GM20431 (cell line): ENCODE data around the gene CMSS1.

Experiments used
- in situ Hi-C: fragments of 300-500 bp; cut with MseI, MboI; formaldehyde crosslinking; loops from one replicate; pipeline ENCODE4 v1.15.0; 2020; ENCODE audit warnings: low sequenced_read_pairs; ENCODE audit not compliant: unreplicated experiment

CMSS1 gene

DNA sequence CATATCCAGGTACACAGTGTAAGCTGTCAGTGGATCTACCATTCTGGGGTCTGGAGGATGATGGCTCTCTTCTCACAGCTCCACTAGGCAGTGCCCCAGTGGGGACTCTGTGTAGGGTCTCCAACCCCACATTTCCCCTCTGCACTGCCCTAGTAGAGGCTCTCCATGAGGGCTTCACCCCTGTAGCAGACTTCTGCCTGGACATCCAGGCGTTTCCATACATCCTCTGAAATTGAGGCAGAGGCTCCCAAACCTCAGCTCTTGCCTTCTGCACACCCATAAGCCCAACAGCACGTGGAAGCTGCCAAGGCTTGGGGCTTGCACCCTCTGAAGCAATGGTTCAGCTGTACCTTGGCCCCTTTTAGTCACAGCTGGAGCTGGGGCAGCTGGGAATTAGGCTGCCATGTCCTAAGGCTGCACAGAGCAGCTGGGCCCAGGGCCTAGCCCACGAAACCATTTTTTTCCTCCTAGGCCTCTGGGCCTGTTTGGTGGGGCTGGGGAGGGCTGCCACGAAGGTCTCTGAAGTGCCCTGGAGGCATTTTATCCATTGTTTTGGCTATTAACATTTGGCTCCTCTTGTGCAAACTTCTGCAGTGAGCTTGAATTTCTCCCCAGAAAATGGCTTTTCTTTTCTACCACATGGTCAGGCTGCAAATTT, 362.2 kb downstream of the CMSS1 start:
- in situ Hi-C loops, result no loop called here

DNA sequence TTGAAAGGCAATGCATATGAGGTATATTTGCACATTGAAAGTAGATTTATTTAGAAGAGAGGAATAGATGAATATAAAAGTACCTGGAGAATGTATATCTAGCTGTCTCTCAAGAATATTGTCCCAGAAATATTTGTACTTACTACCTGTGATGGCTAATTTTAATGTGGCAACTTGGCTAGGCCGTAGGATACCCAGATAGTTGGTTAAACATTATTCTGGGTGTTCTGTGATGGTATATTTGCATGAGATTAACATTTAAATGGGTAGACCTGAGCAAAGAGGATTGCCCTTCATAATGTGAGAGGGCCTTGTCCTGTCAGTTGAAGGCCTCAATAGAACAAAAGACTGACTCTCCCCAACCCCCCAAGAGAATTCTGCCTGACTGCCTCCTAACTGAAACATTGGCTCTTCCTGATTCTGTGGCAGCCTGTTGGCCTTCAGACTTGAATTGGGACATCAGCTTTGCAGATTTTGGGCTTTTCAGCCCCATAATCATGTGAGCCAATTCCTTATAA, 366.0 kb downstream of the CMSS1 start:
- in situ Hi-C loops, result no loop called here

DNA sequence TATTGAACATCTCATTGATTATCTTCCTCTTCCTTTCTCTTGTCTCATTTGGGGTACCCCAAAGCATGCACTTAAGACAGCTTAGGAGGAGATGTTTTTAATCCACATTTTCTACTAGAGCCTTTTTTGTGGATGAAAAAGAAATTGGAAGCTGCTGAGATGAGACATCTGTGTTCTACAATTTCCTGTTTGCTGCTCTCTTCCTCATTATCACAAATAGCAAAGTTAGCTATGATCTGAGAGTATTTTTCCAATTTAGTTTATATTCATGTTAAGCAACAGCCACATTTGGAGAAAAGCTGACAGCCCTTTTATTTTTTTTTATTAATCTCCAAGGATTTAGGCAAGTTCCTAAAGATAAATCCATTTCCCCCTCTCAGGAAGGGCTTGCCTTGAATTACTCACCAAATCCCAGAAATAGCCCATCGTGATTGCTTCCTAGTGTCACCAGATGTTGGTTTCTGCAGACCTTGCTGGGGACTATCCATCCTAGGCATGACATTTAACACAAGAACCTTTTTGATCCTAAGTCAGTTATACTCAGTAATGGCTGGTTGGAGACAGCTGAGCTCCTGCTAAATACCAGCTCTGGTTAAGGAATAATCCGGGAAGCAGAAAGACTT, 367.4 kb downstream of the CMSS1 start:
- in situ Hi-C loops, result no loop called here

DNA sequence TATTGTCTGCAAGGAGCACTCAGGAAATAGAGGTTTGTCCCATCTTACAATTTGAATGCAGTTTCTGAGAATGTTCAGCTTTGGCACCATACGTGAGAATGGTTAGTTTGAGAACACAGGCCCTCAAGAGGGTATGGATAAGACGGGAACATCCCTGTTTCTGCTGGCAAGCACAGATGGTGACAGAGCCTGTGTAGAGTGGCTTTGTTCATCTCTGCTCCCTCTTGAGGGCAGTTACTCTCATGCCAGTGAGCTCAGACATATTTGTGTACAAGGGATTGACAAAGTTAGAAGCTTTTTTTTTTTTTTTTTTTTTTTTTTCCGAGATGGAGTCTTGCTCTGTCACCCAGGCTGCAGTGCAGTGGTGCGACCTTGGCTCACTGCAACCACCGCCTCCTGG, 368.2 kb downstream of the CMSS1 start:
- in situ Hi-C loops, result no loop called here

DNA sequence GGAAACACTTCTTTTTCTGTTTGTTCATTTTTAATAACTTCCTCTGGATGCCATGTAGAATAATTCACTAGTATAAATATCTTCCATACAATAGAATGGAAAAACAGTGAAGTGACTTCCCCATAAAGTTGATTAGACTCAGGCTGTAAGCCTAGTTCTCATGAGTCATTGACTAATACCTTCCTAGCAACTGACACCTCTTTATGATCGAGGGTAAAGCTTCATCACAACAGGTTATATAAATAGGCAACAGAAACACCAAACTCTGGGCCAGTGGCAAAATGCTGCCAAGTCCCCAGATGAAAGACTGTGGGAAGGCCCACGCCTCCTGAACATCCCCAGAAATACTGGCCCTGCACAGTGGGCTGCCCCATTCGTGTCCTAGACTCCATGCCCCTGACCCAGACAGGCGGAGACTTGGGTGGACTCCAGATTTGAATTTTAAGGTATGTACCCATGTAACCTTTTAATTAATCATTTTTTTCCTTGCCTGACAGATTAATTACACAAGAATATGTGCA, 371.8 kb downstream of the CMSS1 start:
- in situ Hi-C loops, result no loop called here

DNA sequence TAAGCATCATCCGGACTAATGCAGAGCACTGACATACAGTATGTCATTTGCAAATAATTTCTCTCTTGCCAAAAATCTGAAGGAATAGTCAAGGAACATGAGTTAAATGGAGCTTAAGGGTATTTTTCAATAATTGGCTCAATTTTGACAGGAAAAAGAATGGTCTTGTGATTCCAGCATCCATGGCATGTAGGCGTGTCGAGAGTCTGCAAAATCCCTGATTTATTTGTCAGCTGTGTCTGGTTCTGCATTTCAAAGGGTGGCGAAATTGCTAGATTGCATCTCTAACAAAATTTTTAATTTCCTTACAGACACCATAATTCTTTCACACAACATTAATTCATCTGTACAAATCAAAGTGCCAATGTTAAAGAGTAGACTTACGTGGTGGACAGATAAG, 377.7 kb downstream of the CMSS1 start:
- in situ Hi-C loops, result no loop called here

DNA sequence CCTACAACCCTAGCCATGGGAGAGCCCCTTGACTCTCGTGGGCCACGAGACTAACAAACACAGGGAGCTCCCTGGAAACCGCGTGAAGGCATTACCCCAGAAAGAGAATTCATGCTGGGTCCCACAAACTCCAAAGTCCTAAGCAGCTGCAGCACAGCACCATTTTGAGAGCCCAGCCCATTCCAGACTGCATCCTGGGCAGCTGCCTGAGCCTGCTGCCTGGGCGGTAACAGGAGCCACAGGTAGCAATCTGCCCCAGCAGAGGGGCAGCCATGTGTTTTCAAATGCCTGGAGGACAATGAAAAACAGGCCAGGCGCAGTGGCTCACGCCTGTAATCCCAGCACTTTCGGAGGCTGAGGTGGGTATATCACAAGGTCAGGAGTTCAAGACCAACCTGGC, 380.2 kb downstream of the CMSS1 start:
- in situ Hi-C loops, result no loop called here

DNA sequence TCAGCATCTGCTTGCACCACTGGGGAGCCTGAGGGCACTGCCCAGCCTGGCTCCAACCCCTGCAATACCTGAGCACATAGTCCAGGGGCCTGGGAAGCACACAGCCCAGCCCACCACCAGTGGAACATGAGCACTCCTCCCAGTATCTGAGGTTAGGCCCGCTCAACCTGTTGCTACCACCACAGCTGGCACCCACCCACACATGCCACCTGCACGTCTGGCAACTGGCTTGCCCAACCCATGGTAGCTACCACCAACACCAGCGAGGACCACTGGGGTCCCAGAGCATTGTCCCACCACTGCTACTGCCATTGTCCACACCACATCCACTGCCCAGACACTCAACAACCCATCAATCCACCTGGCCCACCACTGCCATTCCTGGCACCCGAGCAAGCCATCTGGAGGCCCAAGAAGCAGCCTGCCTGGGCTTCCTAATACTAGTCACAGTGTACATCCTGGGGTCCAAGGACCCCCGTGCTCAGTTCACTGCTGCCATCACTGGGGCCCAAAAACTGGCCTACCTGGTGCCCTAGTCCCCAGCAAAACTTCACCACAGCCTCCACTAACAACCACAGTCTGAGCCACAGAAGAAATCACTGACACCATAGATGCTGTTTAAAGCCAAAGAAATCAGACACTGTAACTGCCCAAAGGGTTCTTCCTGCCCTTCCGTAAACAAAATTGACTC, 381.1 kb downstream of the CMSS1 start:
- in situ Hi-C loops, result no loop called here

DNA sequence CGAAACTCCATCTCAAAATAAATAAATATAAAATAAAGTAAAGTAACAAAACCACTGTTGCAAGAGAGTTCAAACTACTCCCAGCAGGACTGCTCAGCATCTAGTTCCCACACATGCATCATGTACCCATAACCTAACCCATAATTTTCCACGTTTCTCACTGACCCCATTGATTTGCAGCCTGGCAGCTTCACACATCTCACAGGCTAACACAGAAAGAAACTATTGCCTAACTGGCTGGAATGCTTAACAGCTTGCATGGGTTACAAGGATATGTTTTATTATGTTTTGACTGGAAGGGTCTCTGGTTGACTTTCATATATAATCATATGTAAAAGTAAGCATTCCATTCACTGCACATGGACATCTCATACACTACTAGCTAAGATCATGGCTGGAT, 387.5 kb downstream of the CMSS1 start:
- in situ Hi-C loops, result no loop called here

DNA sequence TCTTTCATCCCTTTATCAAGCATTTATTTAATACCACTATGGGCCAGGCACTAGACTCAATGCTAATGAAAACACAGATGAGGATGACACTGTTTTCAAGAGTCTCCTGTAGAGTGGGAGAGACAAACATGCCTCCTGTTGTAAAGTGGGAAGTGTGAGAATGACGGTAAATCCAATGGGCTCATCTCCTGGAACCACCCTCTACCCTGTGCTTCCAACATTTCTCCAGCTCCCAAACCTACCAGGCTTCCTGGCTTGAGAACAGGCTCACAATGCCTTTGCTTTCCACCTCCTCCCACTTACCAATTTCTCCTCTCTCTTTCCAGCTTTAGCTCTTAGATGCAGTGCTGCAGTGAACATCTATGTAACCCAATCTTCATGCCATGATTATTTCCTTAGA, 389.0 kb downstream of the CMSS1 start:
- in situ Hi-C loops, result no loop called here

DNA sequence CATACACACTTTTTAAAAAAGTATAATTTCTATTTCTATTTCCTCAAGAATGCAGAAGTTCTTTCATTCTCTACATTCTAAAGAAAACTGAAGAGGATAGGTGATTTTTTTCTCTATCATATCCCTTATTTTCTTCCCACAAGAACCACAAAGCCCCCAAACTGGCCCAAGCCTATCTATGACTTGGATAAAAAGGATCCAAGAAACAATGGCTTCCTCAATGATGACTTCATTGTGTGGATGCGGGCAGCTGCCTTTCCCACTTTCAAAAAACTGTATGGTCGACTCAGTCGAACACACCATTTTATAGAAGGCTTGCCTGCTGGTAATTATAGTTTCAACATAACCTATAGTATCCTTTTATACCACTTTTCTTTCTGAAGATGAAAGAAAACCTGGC, 390.2 kb downstream of the CMSS1 start:
- in situ Hi-C loops, result no loop called here

DNA sequence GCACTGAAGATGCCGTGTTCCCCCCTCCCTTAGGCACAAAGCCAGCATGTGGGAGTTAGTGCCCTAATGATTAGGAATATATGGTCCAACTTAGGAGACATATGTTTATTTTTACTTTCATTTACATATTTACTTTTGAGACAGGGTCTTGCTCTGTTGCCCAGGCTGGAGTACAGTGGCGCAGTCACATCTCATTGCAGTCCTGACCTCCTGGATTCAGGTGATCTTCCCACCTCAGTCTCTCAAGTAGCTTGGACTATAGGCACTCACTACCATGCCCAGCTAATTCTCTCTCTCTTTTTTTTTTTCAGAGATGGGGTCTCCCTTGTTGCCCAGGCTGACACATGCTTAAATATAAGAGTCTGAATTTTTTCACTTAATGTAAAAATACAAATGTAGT, 391.5 kb downstream of the CMSS1 start:
- in situ Hi-C loops, result no loop called here

DNA sequence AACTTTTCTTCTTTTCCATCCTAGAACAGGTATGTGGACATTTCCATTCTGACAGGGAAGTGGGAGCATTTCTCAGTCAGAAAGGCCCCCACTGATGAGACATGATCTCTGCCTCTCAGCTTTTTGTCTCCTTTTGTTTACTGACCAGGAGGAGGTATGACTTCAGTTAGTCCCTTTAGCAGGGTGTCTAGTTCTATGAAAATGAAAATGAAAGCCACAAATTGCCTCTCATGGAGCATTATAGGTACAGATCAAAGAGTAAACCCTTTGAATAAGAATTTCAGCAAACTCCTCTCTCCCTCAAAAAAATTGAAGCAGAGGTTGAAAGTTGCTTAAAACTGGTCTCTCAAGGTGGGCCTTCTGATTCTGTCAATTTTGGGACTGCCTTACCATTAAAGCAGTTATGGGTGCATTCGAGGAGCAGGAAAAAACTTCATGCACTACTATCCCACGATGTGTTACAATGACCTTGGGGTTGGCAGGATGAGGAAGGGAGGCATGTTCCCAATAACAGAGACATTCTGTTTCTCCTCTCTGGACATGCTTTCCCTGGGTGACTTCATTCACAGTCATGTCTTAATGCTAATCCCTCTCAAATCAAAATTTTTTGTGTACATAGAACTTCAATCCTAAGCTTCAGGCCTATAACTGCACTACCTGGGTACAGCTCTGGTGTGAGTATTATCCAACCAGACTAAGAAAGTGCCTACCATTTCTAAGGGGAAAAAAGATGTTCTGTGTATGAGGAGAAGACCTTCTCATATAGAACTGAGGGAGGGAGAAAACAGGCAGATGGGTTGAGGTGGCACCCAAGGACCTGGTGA, 392.5 kb downstream of the CMSS1 start:
- in situ Hi-C loops, result no loop called here

DNA sequence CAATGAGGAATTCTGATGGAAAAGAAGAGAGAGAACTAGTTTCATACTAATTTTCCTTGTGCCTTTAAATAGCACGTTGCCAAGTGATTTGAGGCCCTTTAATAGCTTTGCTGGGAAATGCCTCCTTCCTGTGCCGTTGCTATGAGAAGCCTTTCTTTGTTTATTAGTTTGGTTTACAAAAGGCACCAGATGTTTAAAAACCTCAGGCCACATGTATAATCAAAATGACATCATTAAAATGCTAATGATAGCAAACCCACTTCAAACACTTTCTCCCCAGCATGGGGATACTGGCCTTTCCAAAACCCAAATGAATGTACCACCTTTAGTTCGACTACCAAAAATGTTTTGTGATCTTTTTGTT, 393.1 kb downstream of the CMSS1 start:
- in situ Hi-C loops, result no loop called here

DNA sequence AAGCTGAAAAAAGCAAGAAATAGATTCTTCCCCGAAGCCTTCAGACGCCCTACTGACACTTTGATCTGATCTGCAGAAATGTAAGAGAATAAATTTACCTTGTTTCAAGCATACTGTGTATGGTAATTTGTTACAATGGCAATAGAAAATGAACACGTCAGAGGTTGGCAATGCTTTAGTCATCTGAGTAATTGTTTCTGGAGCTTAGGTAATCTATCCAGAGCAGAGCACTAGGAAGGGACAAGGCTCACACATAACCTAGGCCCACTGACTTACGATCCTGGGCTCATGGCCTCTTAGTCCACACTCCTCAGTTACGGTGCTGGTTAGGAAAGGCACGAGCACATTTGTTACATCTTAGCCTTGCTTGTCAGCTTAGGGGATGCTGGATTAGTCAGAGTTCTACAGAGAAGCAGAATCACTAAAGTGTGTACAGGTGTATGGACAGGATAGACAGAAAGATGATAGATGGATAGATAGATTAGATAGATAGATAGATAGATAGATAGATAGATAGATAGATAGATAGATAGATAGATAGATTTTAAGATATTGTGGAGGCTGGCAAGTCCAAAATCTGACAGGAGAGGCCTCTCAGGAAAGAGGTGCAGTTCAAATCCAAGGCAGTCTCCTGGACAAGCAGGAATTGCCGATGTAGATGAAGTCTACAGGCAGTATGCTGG, 396.4 kb downstream of the CMSS1 start:
- in situ Hi-C loops, result no loop called here

DNA sequence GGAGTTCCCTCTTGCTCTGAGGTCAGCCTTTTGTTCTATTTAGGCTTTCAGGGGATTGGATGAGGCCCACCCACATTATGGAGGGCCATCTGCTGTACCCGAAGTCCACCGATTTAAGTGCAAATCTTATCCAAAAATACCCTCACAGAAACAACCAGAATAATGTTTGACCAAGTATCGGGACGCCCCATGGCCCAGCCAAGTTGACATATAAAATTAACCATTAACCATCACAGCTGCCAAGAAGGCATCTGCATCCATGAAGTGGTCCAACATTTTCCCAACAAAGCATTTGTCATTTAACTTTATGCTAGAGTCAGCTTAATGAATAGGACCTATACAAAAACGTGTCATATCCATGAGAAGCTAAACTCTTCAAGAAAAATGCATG, 396.9 kb downstream of the CMSS1 start:
- in situ Hi-C loops, result no loop called here

DNA sequence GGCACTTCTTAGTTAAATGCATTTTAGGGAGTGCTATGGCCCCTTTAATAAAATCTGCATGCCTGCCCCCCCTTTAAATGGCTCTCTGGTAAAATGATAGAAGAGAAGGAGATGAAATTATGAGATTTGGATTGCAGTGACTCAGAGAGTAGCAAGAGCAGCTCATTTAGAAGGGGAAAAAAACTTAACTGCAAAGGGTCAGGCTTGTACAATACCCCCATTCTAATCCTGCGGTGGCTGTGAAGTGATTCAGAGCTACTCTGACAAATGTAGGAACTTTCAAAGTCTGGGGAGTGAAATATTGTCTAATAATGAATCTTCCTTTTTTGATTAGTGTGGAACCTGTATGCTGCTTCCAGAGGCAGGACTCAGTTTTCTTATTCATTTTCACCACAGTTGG, 399.1 kb downstream of the CMSS1 start:
- in situ Hi-C loops, result no loop called here

DNA sequence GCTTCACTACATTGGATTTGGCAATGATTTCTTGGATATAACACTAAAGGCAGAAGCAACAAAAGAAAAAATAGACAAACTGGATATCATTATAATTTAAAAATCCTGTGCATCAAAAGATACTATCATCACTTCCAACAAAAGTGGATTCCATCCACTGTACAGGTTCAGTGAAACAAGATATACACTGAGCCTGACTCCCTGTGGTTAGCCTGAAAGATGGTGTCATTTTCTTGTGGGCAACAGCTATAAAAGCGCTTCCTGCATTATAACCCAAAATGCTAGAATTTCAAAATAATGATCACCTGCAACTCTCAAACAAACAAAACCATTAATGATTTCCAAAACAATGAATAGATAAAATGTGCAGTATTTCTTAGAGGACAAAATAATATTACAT, 403.5 kb downstream of the CMSS1 start:
- in situ Hi-C loops, result no loop called here

DNA sequence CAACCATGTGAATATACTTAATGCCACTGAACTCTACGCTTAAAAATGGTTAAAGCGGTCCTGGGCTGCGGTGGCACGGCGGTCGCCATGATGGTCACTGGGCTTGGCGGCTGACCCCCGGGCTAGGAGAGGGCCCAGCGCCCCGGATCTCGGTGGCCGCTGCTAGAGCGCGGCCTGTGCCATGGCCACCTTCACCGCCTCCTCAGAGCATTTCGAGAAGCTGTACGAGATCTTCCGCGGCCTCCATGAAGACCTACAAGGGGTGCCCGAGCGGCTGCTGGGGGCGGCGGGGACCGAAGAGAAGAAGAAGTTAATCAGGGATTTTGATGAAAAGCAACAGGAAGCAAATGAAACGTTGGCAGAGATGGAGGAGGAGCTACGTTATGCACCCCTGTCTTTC, 407.5 kb downstream of the CMSS1 start:
- in situ Hi-C loops, result no loop called here

DNA sequence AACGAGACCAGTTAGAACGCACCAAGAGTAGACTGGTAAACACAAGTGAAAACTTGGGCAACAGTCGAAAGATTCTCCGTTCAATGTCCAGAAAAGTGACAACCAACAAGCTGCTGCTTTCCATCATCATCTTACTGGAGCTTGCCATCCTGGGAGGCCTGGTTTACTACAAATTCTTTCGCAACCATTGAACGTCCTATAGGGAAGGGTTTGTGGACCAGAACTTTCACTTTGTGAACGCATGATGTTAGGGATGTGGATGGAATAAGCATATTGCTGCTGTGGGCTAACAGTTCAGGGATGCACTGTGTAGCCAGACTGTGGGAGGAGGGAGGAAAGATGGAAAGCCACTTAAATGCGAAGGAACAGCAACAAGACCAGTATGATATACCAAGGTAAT, 408.2 kb downstream of the CMSS1 start:
- in situ Hi-C loops, result no loop called here
